Measurements from ENCODE around the gene SPATS2.

SPATS2 gene

GRCh38 chr12:49335955-49336644 is 31.2 kb upstream of the SPATS2 start:
- DNase-seq (ENCODE audit: low read depth): no peak

GRCh38 chr12:49336645-49337584 is 30.3 kb upstream of the SPATS2 start, which contains the start of gene C1QL4:
C1QL4 (minus strand) TSS chr12:49337188; CDS start chr12:49336477, 711 bp downstream.
- DNase-seq (ENCODE audit: low read depth): peak; percentile 87

- no peak for DNase-seq (ENCODE audit: low read depth)
Measured at GRCh38 chr12:49338830-49339463, 28.3 kb upstream of the SPATS2 start.

GRCh38 chr12:49339464-49339861 is 27.8 kb upstream of the SPATS2 start:
- no peak for DNase-seq (ENCODE audit: low read depth)

- DNase-seq (ENCODE audit: low read depth): no peak
Measured at GRCh38 chr12:49340095-49340870, 27.0 kb upstream of the SPATS2 start.

- DNase-seq (ENCODE audit: low read depth): no peak
Measured at GRCh38 chr12:49340971-49341776, 26.1 kb upstream of the SPATS2 start.

GRCh38 chr12:49341777-49342065 is 25.5 kb upstream of the SPATS2 start:
- DNase-seq (ENCODE audit: low read depth): no peak

GRCh38 chr12:49342066-49342913 is 25.0 kb upstream of the SPATS2 start:
- peak; percentile 56 for DNase-seq (ENCODE audit: low read depth)

- DNase-seq (ENCODE audit: low read depth): no peak
Measured at GRCh38 chr12:49342914-49343731, 24.1 kb upstream of the SPATS2 start.

GRCh38 chr12:49344486-49345050 is 22.7 kb upstream of the SPATS2 start:
- DNase-seq (ENCODE audit: low read depth): no peak

- DNase-seq (ENCODE audit: low read depth): no peak
Measured at GRCh38 chr12:49345051-49345824, 22.0 kb upstream of the SPATS2 start.

GRCh38 chr12:49345825-49346658 is 21.2 kb upstream of the SPATS2 start:
- no peak for DNase-seq (ENCODE audit: low read depth)

GRCh38 chr12:49346659-49347310 is 20.5 kb upstream of the SPATS2 start, which contains the start of gene DNAJC22:
DNAJC22 (plus strand) TSS chr12:49346888; CDS start chr12:49348873, 1,985 bp downstream.
- DNase-seq (ENCODE audit: low read depth): no peak

- peak; percentile 70 for DNase-seq (ENCODE audit: low read depth)
Measured at GRCh38 chr12:49347311-49348193, 19.7 kb upstream of the SPATS2 start.

- DNase-seq (ENCODE audit: low read depth): no peak
Measured at GRCh38 chr12:49348781-49349180, 18.5 kb upstream of the SPATS2 start.

- DNase-seq (ENCODE audit: low read depth): no peak
Measured at GRCh38 chr12:49349266-49349665, 18.0 kb upstream of the SPATS2 start.
